Measurements from ENCODE around the gene TMEM117.

GRCh38 chr12:44143175-44143574 lies 307.3 kb downstream of the TMEM117 start:
- TF ChIP-seq CTCF (optimal IDR thresholded peaks at IDR 0.05 in 1 of 3, IDR thresholded peaks at IDR 0.05 in 1 of 3, conservative IDR thresholded peaks at IDR 0.05 in 1 of 3; ENCODE audit: extremely low read depth in 1 of 3, insufficient read depth in 2 of 3, low read length in 3 of 3) (no peak), EZH2 (IDR thresholded peaks at IDR 0.05; ENCODE audit: low read length) (no peak)

Measured in keratinocyte (primary cell).